CD1c-positive myeloid dendritic cell (primary cell): Measurements from ENCODE around the gene IGFBPL1.

ENCODE experiments used
- DNase-seq: peaks from one replicate; pipeline ENCODE4 v3.0.0-alpha.2; 2016; ENCODE audit errors: extremely low spot score

IGFBPL1 gene

GRCh38 chr9:38356851-38357250 is 67.4 kb downstream of the IGFBPL1 start:
- no peak for DNase-seq
